ENCODE measurements around the gene ADSS1.

The ADSS1 gene

GRCh38 chr14:104723651-104724406 lies at the start of gene ADSS1:
TSS of gene ADSS1 (plus strand) at chr14:104724229. CDS start at chr14:104724271, 42 bp downstream.
- DNase-seq = no peak

GRCh38 chr14:104675447-104675846 lies 48.6 kb upstream of the ADSS1 start:
- no peak for DNase-seq

GRCh38 chr14:104676130-104676693 lies 47.8 kb upstream of the ADSS1 start:
- no peak for DNase-seq

DNA sequence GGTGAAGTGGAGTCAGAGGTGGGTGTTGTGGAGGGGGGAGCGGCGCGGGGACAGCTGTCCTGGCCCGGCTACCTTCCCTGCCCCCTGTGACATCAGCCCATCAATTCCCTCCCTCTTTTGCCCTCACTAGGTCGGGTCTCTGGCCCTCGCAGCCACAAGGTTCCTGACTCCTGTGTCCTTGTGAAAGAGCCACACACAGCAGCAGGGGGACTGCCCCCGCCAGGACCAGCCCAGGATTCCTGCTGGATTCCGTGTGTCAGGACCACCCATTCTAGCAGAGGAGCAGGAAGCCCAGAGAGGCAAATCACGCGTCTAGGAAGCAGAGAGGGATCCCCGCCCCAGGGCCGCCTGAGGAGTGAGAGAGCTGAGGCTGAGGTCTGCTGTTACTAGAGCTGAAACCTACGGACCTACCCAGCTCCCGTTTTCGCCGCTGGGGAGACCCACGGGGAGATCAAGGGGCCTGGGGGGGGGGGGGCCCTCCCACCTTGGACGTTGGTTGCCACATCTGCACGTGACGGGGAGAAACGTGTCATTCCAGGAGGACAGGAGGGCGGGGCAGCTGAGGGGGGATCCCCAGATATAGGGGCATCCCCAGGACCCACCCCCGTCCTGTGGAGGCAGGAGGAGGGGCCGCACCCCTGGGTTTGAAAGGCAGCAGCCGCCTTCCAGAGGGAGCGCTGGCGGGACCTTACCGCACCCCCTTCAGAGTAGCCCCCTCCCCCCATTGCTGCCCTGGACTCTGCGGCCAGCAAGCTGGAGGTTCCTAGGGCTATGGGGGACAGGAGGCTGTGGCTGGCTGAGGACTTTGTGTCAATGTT lies 47.1 kb upstream of the ADSS1 start:
- DNase-seq = no peak

- DNase-seq = peak; percentile 75
Observed at GRCh38 chr14:104677512-104678332, 46.3 kb upstream of the ADSS1 start.

DNA sequence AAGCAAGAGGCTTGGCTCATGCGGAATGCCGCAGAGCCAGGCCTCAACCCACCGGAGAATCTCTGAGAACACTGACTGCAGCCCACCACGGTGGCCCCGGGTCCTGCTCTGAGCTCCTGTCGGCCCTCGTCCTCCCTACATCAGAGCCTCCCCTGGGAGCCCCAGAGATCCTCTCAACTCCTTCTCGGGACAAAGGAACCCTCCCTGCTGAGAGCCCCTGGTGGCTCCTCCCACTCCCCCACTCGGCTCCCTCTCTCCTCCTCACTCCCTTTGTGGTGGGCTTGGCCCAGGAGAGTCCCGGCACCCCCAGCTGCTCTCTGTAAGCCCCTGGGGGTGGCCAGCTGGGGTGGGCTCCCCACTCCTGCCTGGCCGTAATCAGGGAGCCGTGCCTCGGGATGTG lies 45.7 kb upstream of the ADSS1 start:
- peak; percentile 91 for DNase-seq

GRCh38 chr14:104678901-104679705 lies 44.9 kb upstream of the ADSS1 start:
- no peak for DNase-seq

DNA sequence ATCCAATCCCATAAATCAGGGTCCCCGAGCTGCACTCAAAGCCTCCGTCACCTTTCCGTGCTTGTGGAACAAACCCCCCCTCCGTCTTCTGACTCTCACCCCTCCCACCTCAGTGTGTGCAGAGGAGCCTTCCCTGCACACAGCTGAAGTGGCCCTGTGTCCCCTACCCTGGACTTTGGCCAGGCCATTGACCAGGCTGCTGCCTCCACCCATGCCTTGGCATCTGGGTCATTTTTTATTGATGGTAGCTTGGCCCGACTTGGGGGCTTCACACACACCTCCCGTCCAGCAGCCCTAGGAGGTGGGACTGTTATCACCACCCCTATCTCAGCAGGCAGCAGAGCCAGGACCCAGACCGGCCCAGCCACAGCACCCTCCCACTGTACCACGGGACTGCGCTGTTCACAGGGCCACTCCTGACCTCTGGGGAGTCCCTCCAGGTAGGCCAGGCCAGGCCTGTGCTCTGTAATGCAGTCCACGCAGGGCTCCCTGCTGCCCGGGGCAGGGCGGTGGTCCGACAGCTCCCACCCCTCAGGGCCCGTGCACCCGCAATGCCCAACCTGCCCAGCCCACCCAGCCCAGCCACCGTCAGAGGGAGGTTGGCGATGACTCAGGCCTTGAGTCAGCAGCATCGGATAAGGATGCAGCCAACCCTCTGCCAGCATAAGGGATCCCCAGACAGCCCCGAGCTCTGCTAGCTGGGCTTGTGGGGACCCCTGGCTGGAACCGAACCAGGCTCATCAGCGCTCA lies 43.8 kb upstream of the ADSS1 start:
- no peak for DNase-seq

GRCh38 chr14:104680806-104681688 lies 43.0 kb upstream of the ADSS1 start:
- DNase-seq = no peak

DNA sequence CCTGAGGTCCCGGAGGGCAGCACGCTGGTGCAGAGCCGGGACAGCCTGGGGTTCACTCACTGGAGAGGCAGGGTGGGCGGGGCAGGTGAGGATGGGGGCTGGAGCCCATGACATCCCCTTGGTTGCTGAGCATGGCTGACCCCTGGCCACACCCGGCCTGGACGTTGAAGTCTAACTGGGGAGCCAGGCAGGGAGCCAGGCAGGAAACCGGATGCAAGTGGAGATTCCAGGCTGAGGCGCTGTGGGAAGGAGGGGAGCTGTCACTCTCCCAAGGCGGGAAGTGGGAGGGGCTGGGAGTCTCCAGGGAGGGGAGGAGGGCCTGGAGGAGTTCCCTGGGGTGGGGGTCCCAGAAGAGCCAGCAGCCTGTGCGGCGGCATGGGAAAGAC lies 42.3 kb upstream of the ADSS1 start:
- no peak for DNase-seq

DNA sequence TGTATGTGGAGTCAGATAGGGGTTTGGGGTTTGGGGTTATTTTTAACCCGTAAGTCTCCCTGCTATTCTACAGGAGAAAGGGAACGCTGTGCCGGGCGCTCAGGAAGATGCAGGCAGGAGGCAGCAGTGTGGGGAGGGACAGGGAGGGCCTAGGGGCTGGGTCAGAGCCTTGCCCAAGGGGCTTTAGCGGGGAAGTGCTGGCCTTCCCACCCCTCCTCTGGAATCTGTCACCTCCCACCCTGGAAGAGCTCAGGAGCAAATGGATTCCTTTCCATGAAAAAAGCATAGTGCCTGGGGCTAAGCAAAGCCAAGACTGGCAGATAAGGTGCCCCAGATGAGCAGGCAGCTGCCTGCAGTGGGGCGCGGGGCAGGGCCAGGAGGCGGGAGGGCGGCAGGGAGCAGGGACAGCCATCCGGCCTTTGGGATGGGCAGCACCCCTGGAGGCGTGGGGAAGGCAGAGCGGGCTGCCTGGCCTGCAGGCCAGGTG lies 41.9 kb upstream of the ADSS1 start:
- no peak for DNase-seq

DNA sequence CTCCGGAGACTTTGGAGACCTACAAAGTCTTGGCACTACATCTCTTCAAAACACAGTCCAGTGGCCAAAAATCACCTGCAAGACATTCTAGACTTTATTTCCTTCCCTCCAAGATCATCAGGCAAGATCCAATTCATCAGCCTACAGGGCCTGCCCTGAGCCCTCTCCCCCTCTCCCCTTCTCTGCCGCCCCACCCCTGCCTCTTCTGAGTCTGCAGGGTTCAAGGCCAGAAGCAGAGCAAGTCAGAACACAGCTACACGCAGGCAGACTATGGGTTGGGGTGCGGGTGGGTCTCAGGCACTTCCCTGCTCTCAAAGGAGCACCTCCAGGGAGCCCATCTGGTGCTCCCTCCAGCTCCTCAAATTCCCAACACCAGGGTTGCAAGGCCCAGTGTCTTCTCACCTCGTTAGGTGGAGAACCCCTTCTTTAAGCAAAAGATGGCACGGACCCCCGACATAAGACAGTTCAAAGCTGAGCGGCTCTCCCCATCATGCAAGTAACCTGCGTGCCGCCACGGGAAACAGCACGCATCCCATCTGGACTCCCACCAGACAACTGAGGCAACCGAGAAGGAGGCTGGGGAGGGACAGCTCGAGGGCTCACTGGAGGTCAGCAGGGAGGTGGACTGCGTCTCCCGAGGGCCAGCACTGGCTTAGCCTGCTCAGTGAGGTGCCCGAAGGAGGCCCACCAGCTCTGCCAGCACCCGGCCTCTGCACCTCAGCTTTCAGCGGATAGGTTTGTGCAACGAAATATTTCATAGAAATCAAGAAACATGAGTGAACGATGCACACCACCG lies 40.2 kb upstream of the ADSS1 start:
- DNase-seq = no peak

DNA sequence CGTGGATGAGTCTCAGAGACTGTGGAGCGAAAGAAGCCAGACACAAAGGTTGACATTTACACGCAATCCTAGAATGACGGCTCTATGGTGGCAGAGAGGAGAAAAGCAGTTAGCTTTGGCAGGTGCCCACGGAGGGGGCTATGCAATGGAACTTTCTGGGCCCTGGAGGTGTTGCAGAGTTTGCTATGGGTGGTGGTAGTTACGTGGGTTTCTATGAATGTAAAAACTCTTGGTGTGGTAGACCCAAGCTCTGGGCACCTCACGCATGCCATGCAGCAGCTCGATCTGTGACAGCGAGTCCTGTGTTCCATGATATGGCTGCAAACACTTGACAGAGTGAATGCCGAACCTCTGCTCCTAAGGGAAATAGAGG lies 39.6 kb upstream of the ADSS1 start:
- DNase-seq = no peak

- DNase-seq = no peak
Observed at GRCh38 chr14:104685216-104685997, 38.6 kb upstream of the ADSS1 start.

DNA sequence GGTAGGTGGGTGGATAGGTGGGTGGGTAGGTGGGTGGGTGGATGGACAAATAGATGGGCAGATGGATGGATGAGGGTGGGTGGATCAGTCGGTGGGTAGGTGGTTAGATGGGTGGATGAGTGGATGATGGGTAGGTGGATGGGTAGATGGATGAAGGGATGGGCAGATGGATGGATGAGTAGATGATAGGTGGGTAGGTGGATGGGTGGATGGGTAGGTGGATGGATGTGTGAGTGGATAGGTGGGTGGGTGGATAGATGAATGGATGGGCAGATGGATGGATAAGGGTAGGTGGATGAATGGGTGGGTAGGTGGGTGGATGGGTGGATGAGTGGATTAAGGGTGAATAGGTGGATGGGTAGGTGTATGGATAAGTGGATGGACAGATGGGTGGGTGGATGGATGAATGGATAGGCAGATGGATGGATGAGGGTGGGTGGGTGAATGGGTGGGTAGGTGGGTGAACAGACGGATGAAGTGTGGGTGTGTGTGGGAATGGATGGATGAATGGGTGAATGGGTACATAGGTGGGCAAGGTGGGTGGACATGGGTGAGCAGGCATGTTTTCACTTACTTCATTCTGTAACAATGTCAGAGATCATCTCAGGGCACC lies 37.9 kb upstream of the ADSS1 start:
- DNase-seq = no peak

- DNase-seq = no peak
Observed at GRCh38 chr14:104686624-104687517, 37.2 kb upstream of the ADSS1 start.

All from NCI-H1436 (cell line).